LNCAP (cell line): ENCODE results near the gene ECE2.

Experiments used
- CTCF ChIP-seq: fragments of 450-650 bp; IDR thresholded peaks from 2 replicates; pipeline ENCODE4 v1.5.1; 2017; ENCODE audit warnings: mild to moderate bottlenecking

The ECE2 gene

GRCh38 chr3:184275961-184276910 lies at the start of gene ECE2:
Gene ECE2 (plus strand): TSS chr3:184276022. CDS start chr3:184276154, 132 bp downstream.
- TF ChIP-seq CTCF: no peak

- peak; percentile 92 for TF ChIP-seq CTCF
These were observed 48.3 kb upstream of the ECE2 start for GRCh38 chr3:184227481-184227935.

DNA sequence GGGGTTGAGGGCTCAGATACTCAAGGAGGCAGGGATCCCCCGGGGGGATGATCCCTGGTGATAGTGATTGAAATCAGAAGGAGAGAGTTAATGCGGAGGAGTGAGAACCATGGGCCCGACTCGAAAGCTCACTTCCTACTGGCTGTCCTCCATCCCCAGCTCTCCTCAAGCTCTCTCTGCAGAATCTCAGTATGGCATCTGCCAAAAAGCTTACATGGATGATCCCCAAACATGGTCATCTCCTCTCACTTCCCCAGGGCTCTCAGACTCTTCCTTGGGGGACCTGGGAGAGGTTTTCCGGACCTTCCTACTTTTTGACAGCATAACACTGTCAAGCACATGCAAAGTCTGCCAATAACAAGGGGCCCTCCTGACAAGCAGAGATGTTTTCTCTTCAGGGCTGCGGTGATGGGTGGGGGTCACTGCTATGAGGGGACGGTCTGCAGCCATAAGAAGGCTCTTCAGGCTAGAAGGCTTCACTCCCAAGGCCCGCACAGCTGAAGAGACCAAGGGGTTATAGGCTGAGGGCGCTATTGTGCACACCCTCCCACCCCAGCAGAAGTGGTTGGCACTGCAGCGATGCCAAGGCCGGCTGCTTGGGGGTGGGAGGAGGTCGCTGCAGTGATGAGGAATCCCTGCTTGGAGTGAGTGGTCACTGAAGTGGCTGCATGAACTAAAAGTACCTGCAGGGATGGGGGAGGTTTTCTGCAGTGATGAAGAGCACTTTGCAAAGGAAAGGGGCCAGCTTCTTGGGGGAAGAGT lies 47.3 kb upstream of the ECE2 start:
- TF ChIP-seq CTCF: no peak

DNA sequence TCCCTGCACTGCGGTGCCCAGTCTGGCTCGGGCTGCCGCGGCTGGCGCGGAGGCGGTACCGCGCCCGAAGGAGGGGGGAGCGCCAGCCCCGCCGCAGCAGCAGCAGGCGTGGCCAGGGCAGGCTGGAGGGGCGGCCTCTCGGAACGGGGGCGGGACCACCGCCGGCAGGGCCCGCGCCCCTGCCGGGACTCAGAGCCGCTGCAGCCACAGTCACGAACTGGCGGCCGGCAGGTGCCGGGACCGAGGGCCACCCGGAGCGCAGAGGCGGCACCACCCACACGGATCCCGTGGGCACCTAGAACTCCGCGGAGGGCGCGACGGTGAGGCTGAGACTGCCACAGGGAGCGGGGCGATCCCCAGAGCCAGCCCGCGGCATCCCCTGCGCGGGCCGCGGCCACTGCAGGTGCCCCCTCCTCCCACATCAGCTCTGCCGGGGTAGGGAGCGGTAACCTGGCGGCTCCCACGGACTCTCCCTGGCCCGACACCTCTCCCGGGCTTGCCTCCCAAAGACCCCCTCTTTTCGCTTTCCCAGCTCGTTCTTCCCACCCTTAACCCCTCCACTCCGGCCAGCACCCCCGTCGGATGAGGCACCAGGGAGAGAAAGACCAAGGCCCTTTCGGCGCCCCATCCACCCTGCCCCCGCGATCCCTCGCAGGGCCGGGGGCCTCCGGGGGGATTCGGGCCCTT lies 46.3 kb upstream of the ECE2 start, which contains the start of gene VWA5B2:
Gene VWA5B2, plus strand, starts transcription at position 192 of the 687 bp plus-strand sequence. CDS start 944 bp downstream, outside the sequence.
- no peak for TF ChIP-seq CTCF

DNA sequence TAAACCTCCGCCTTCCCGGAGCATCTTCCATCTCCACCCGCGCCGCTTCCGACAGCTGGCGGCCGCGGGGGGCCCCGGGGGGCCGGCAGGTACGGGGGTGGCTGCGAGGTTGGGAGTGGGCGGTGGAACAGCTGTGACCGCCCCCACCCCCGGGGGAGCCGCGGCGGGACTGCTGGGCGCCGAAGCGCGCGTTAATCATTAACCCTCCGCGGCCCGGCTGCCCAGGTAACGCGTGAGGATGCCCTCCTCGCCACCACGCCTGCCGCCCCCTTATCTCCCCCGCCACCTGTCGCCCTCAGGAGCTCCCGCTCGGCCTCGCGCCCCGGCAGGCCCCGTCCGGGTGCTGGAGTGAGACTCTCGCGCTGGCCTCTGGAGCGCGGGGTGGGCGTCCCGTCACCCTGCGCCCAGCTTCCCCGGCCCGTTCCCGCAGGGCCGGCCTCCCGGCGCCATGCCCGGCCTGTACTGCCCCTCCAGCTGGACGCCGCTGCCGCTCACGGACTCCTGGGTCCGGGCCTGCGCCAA lies 45.7 kb upstream of the ECE2 start:
- no peak for TF ChIP-seq CTCF

- no peak for TF ChIP-seq CTCF
These were observed 45.0 kb upstream of the ECE2 start for GRCh38 chr3:184230603-184231528.
